ENCODE measurements around the gene SYNDIG1. TPM values are rescaled to one million over a fixed set of nuclear protein-coding genes. Genes with fewer than 3 reads are reported as not detected.

SYNDIG1 gene
- total and polyA plus RNA-seq, 2 of the 4 experiments (the other 2 are of a cell fraction) = not detected

DNA sequence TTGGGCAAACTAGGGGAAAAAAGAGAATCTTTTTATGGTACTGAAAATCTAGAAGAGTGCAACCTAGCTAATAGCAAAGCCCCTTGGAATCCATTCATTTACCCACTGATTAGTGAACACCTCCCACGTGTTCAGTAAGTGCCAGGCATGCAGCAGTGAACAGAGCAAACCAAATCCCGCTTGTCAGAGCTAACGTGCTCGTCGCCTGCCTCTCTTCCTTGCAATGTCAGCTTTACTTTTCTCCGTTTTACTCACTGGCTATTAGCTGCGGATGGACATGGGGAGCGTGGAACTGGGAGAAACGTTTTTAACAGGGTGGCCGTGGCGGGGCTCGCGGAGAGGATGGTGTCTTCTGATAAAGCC is 120.4 kb downstream of the SYNDIG1 start:
- no peaks in the 10 kb centered on the region for H3K36me3 ChIP-seq (ENCODE audit: control insufficient read depth, insufficient read depth, low read length)
- H3K27ac ChIP-seq (ENCODE audit: insufficient read depth, low read length) = no peak overlapping the region
- TF ChIP-seq NFE2L2 (IDR thresholded peaks at IDR 0.05; ENCODE audit: low read depth, low read length) (no peak), MAFK (IDR thresholded peaks at IDR 0.05; ENCODE audit: low read depth, low read length) (no peak), FOS (IDR thresholded peaks at IDR 0.05; ENCODE audit: low read depth, low read length) (no peak), RFX5 (IDR thresholded peaks at IDR 0.05; ENCODE audit: low read depth, low read length) (no peak), SMC3 (IDR thresholded peaks at IDR 0.05; ENCODE audit: low read depth, low read length) (no peak), CHD1 (IDR thresholded peaks at IDR 0.05; ENCODE audit: low read depth, low read length) (no peak), ELK1 (IDR thresholded peaks at IDR 0.05; ENCODE audit: borderline replicate concordance, low read depth, low read length) (no peak), CEBPB (IDR thresholded peaks at IDR 0.05; ENCODE audit: low read depth, low read length) (no peak)
- TF ChIP-seq, protein P1, sequence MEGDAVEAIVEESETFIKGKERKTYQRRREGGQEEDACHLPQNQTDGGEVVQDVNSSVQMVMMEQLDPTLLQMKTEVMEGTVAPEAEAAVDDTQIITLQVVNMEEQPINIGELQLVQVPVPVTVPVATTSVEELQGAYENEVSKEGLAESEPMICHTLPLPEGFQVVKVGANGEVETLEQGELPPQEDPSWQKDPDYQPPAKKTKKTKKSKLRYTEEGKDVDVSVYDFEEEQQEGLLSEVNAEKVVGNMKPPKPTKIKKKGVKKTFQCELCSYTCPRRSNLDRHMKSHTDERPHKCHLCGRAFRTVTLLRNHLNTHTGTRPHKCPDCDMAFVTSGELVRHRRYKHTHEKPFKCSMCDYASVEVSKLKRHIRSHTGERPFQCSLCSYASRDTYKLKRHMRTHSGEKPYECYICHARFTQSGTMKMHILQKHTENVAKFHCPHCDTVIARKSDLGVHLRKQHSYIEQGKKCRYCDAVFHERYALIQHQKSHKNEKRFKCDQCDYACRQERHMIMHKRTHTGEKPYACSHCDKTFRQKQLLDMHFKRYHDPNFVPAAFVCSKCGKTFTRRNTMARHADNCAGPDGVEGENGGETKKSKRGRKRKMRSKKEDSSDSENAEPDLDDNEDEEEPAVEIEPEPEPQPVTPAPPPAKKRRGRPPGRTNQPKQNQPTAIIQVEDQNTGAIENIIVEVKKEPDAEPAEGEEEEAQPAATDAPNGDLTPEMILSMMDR (conservative IDR thresholded peaks at IDR 0.05; ENCODE audit: low read depth, low read length) = no peak
- no peak overlapping the region for H2BK20ac ChIP-seq (ENCODE audit: low read depth, low read length)
- no peak overlapping the region for H2BK5ac ChIP-seq (ENCODE audit: low read depth, low read length, poor library complexity, severe bottlenecking)
- ATAC-seq (ENCODE audit: low read depth) (no peak), DNase-seq (no peak)
- no peak overlapping the region for H4K5ac ChIP-seq (ENCODE audit: low read depth, low read length)
- no peak overlapping the region for H3K23ac ChIP-seq (ENCODE audit: low read depth, low read length)
- no peak overlapping the region for H2BK15ac ChIP-seq (ENCODE audit: low read depth, low read length)
- intact Hi-C loops (cut with micrococcal nuclease) = no loop called here
- no peaks in the 10 kb centered on the region for H3K4me1 ChIP-seq (ENCODE audit: control insufficient read depth, insufficient read depth, low read length)
- H3K56ac ChIP-seq (ENCODE audit: extremely low read depth, insufficient read depth, low read length) = no peak overlapping the region
- peaks cover 14% of the 10 kb centered on the region for H3K27me3 ChIP-seq (ENCODE audit: control insufficient read depth, insufficient read depth, low read length)
- no peak overlapping the region for H3K4me3 ChIP-seq (ENCODE audit: insufficient read depth, low read depth, low read length)
- CTCF ChIA-PET = no interaction called here
- H3K14ac ChIP-seq (replicated peaks; ENCODE audit: low read depth, low read length) = no peak overlapping the region
- H2AK9ac ChIP-seq (replicated peaks; ENCODE audit: low read depth, low read length, poor library complexity) = no peak overlapping the region
- no peak overlapping the region for H3K18ac ChIP-seq (ENCODE audit: low read depth, low read length)
- no peak overlapping the region for H3K4me2 ChIP-seq (ENCODE audit: low read depth, low read length)
- no peaks in the 10 kb centered on the region for H3K9me1 ChIP-seq (ENCODE audit: insufficient read depth, low read length)
- in situ Hi-C loops (cut with MboI; ENCODE audit: low sequenced_read_pairs) = no loop called here
- POLR2A ChIA-PET (ENCODE audit: unreplicated experiment) = no interaction called here
- H3K79me1 ChIP-seq (ENCODE audit: low read depth in 1 of 2, low read length in 2 of 2) = no peaks in the 10 kb centered on the region
- no peak overlapping the region for H2BK120ac ChIP-seq (ENCODE audit: low read depth, low read length)
- BruUV-seq (replicated peaks) = no TSS peak
- no peak overlapping the region for H4K8ac ChIP-seq (ENCODE audit: low read depth in 2 of 2, low read length in 2 of 2)
- no peaks in the 10 kb centered on the region for H4K20me1 ChIP-seq (ENCODE audit: insufficient read depth, low read length)
- dilution Hi-C loops (cut with HindIII; ENCODE audit: low sequenced_read_pairs, unreplicated experiment) = no loop called here
- no peak overlapping the region for H2AK5ac ChIP-seq (ENCODE audit: low read depth, low read length)
- H3K4ac ChIP-seq (ENCODE audit: low read depth, low read length) = no peak overlapping the region
- H4K91ac ChIP-seq (ENCODE audit: insufficient read depth, low read depth, low read length) = no peak overlapping the region
- no peak overlapping the region for H3K9ac ChIP-seq (ENCODE audit: low read depth, low read length)
- H3K9me3 ChIP-seq (ENCODE audit: control insufficient read depth, insufficient read depth, low read length) = no peaks in the 10 kb centered on the region
- no peak overlapping the region for H2AFZ ChIP-seq (replicated peaks; ENCODE audit: low read length, poor library complexity)
- WGBS, 2 experiments (ENCODE audit: extremely low coverage in 2 of 2, insufficient read length in 1 of 2) = 63% methylated on average over 8 of the region's 13 CpGs; no CpG with 5 or more reads in 1 of the 2 experiments

All from IMR-90 (cell line).